Measurements from ENCODE around the gene EPHB2. TPM values are rescaled to one million over a fixed set of nuclear protein-coding genes. Genes with fewer than 3 reads are reported as not detected.

The EPHB2 gene
- total and polyA plus RNA-seq, 2 donors (not counting 1 experiment from before 2014, with no cell fraction given), result 0.07 to 0.39 TPM

- H3K9ac ChIP-seq (ENCODE audit: low read length), result no peak overlapping the region
- H3K79me2 ChIP-seq (ENCODE audit: control insufficient read depth, insufficient read depth, low read length), result no peaks in the 10 kb centered on the region
- no peaks in the 10 kb centered on the region for H3K36me3 ChIP-seq (replicated peaks in 1 of 2; ENCODE audit: control extremely low read depth in 1 of 2, control insufficient read depth in 1 of 2, extremely low read depth in 1 of 2, insufficient read depth in 2 of 2, low read length in 1 of 2)
- no peak overlapping the region for H3K4me3 Mint-ChIP-seq
- H3K27ac Mint-ChIP-seq, result no peak overlapping the region
- H3K4me3 ChIP-seq (ENCODE audit: control extremely low read depth in 1 of 5, extremely low read depth in 1 of 5, insufficient read depth in 1 of 5, low read depth in 2 of 5, low read length in 4 of 5), result no peak overlapping the region
- intact Hi-C loops (cut with micrococcal nuclease), result no loop called here
- H3K9me3 Mint-ChIP-seq (ENCODE audit: insufficient read depth), result no peaks in the 10 kb centered on the region
- H3K27ac ChIP-seq (ENCODE audit: low read length in 2 of 2), result no peak overlapping the region
- no peaks in the 10 kb centered on the region for H3K27me3 ChIP-seq (replicated peaks in 1 of 4; ENCODE audit: control extremely low read depth in 1 of 4, control insufficient read depth in 3 of 4, insufficient read depth in 4 of 4, low read length in 3 of 4)
- H3K4me1 Mint-ChIP-seq, result no peaks in the 10 kb centered on the region
- POLR2A ChIA-PET, result no interaction called here
- WGBS (ENCODE audit: insufficient coverage), result 81% methylated on average over 3 of the region's 4 CpGs
- H4K20me1 ChIP-seq (ENCODE audit: control insufficient read depth, insufficient read depth, low read length, poor library complexity, severe bottlenecking), result no peaks in the 10 kb centered on the region
- ATAC-seq (ENCODE audit: low read depth) (no peak), DNase-seq (no peak)
- no peaks in the 10 kb centered on the region for H3K4me1 ChIP-seq (ENCODE audit: control insufficient read depth in 2 of 2, insufficient read depth in 2 of 2, low read length in 2 of 2)
- peaks cover 7% of the 10 kb centered on the region for H3K27me3 Mint-ChIP-seq
- no peaks in the 10 kb centered on the region for H3K9me3 ChIP-seq (ENCODE audit: control extremely low read depth in 1 of 3, control insufficient read depth in 2 of 3, insufficient read depth in 1 of 3, low read length in 2 of 3)
- CTCF ChIA-PET, result no interaction called here
- no peak overlapping the region for H2AFZ ChIP-seq (ENCODE audit: insufficient read depth, low read depth, low read length, poor library complexity, severe bottlenecking)
- no peak overlapping the region for H3K4me2 ChIP-seq (replicated peaks; ENCODE audit: low read depth, low read length, poor library complexity, severe bottlenecking)
- no peak for TF ChIP-seq EZH2 (IDR thresholded peaks at IDR 0.05; ENCODE audit: borderline replicate concordance, insufficient read depth, low read depth, low read length, poor library complexity, severe bottlenecking)
- no peak for TF ChIP-seq CTCF (IDR thresholded peaks at IDR 0.05)
These were observed 76.3 kb downstream of the EPHB2 start for GRCh38 chr1:22786719-22787489.

- Mint-ChIP-seq H3K4me1 (no peaks in the 10 kb centered on the region), H3K4me3 (no peak overlapping the region), H3K27me3 (peaks cover 4% of the 10 kb centered on the region), H3K9me3 (ENCODE audit: insufficient read depth) (no peaks in the 10 kb centered on the region), H3K27ac (no peak overlapping the region)
- POLR2A ChIA-PET, result no interaction called here
- Histone ChIP-seq H4K20me1 (ENCODE audit: control insufficient read depth, insufficient read depth, low read length, poor library complexity, severe bottlenecking) (no peaks in the 10 kb centered on the region), H3K79me2 (ENCODE audit: control insufficient read depth, insufficient read depth, low read length) (no peaks in the 10 kb centered on the region), H3K27ac (ENCODE audit: low read length in 2 of 2) (no peak overlapping the region), H3K9me3 (ENCODE audit: control extremely low read depth in 1 of 3, control insufficient read depth in 2 of 3, insufficient read depth in 1 of 3, low read length in 2 of 3) (no peaks in the 10 kb centered on the region), H2AFZ (ENCODE audit: insufficient read depth, low read depth, low read length, poor library complexity, severe bottlenecking) (no peak overlapping the region), H3K4me1 (ENCODE audit: control insufficient read depth in 2 of 2, insufficient read depth in 2 of 2, low read length in 2 of 2) (no peaks in the 10 kb centered on the region), H3K9ac (ENCODE audit: low read length) (no peak overlapping the region), H3K4me3 (ENCODE audit: control extremely low read depth in 1 of 5, extremely low read depth in 1 of 5, insufficient read depth in 1 of 5, low read depth in 2 of 5, low read length in 4 of 5) (no peak overlapping the region), H3K27me3 (replicated peaks in 1 of 4; ENCODE audit: control extremely low read depth in 1 of 4, control insufficient read depth in 3 of 4, insufficient read depth in 4 of 4, low read length in 3 of 4) (no peaks in the 10 kb centered on the region), H3K36me3 (replicated peaks in 1 of 2; ENCODE audit: control extremely low read depth in 1 of 2, control insufficient read depth in 1 of 2, extremely low read depth in 1 of 2, insufficient read depth in 2 of 2, low read length in 1 of 2) (no peaks in the 10 kb centered on the region), H3K4me2 (replicated peaks; ENCODE audit: low read depth, low read length, poor library complexity, severe bottlenecking) (no peak overlapping the region)
- DNase-seq (no peak), ATAC-seq (ENCODE audit: low read depth) (no peak)
- TF ChIP-seq EZH2 (IDR thresholded peaks at IDR 0.05; ENCODE audit: borderline replicate concordance, insufficient read depth, low read depth, low read length, poor library complexity, severe bottlenecking), result no peak
- TF ChIP-seq CTCF (IDR thresholded peaks at IDR 0.05), result no peak
- WGBS (ENCODE audit: insufficient coverage), result 100% methylated on average over 1 of the region's 2 CpGs
- intact Hi-C loops (cut with micrococcal nuclease), result no loop called here
- CTCF ChIA-PET, result no interaction called here
These were observed 77.0 kb downstream of the EPHB2 start for GRCh38 chr1:22787636-22788035.

Data from B cell (primary cell).